ENCODE data around the gene SPRY4. TPM values are rescaled to one million over a fixed set of nuclear protein-coding genes. Genes with fewer than 3 reads are reported as not detected.

Gene SPRY4
- total RNA-seq, 1 experiment from 2014 or later = 7.7 TPM

DNA sequence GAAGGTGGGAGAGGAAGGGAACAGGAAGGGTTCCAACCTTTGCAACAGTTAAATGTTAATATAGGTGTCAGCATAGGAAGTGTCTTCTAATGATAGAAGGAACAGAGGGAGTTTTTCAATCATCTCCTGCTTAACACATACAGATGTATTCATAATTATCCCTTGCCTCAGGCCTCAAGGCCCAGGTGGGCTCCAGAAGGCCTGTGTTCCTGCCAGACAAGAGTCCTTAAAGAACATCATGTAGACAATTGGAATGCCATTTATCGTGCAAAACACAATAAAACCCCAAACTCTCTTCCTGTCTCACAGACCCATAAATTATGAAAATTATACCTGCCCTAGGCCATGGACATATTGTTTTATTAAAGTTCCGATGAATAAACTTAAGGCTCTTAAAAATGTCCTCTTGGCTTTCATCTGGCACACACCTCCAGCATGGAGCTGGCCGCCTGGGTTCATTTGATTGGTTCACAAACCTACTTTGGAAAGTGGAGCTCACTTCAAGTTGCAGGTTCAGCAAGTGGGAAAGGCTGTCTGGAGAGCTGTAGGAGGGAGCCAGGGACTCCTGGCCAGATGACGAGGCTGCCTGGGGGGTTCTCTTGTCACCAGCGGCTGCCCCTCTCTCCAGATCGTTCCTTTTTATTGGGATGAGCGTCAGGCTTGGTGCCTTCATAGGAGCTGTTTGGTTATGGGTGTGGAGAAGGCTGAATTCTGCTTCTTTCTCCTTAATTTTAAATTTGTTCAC is 17.5 kb downstream of the SPRY4 start:
- Mint-ChIP-seq H3K27ac (ENCODE audit: unreplicated experiment) (no peak overlapping the region), H3K9me3 (ENCODE audit: unreplicated experiment) (no peaks in the 10 kb centered on the region), H3K4me3 (ENCODE audit: unreplicated experiment) (no peak overlapping the region), H3K27me3 (ENCODE audit: insufficient read depth, unreplicated experiment) (no peaks in the 10 kb centered on the region), H3K36me3 (ENCODE audit: insufficient read depth, unreplicated experiment) (peaks cover 10% of the 10 kb centered on the region), H3K4me1 (ENCODE audit: low read depth, unreplicated experiment) (peaks cover 19% of the 10 kb centered on the region)
- DNase-seq = no peak
- no peaks in the 10 kb centered on the region; the same call in none of the 2 replicates for H3K36me3 ChIP-seq (ENCODE audit: control insufficient read depth, insufficient read depth, low read length)
- H3K9me3 ChIP-seq = no peaks in the 10 kb centered on the region
- H3K4me1 ChIP-seq = peaks cover 22% of the 10 kb centered on the region
- ChIA-PET CTCF (interaction anchor here (0.6 kb wide), 1 partner anchor 314 kb away, joined by 4 read pairs; no protein-coding TSS in a partner anchor), POLR2A (interaction anchor here (0.6 kb wide), 1 partner anchor 699 kb away, joined by 5 read pairs; no protein-coding TSS in a partner anchor)
- H3K27me3 ChIP-seq (replicated peaks; ENCODE audit: control insufficient read depth, insufficient read depth, low read length) = no peaks in the 10 kb centered on the region
- H3K4me3 ChIP-seq (ENCODE audit: low read depth, low read length) = no peak overlapping the region
- intact Hi-C loops (cut with micrococcal nuclease; ENCODE audit: unreplicated experiment) = loop anchor here (5.0 kb wide), 1 partner anchor 90 kb away; no protein-coding TSS in a partner anchor
- no TSS peak for BruUV-seq (replicated peaks)
- TF ChIP-seq, protein P1, sequence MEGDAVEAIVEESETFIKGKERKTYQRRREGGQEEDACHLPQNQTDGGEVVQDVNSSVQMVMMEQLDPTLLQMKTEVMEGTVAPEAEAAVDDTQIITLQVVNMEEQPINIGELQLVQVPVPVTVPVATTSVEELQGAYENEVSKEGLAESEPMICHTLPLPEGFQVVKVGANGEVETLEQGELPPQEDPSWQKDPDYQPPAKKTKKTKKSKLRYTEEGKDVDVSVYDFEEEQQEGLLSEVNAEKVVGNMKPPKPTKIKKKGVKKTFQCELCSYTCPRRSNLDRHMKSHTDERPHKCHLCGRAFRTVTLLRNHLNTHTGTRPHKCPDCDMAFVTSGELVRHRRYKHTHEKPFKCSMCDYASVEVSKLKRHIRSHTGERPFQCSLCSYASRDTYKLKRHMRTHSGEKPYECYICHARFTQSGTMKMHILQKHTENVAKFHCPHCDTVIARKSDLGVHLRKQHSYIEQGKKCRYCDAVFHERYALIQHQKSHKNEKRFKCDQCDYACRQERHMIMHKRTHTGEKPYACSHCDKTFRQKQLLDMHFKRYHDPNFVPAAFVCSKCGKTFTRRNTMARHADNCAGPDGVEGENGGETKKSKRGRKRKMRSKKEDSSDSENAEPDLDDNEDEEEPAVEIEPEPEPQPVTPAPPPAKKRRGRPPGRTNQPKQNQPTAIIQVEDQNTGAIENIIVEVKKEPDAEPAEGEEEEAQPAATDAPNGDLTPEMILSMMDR (IDR thresholded peaks at IDR 0.05; ENCODE audit: insufficient read depth in 1 of 2, low read depth in 1 of 2, low read length in 1 of 2, severe bottlenecking in 1 of 2, unreplicated experiment in 1 of 2) = no peak

DNA sequence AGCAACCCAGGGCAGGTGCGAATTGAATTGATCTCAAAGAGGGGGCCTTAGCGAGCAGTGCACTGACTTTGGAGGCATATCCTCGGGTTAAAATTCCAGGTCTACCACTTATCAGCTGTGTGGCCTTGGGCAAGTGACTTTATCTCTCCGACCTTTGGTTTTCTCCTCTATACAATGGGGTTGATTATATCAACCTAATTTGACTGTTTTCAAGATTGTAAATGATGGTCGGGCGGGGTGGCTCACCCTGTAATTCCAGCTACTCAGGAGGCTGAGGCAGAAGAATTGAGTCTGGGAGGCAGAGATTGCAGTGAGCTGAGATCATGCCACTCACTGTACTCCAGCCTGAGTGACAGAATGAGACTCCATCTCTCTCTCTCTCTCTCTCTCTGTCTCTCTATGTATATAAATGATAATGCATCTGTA is 18.7 kb downstream of the SPRY4 start:
- Histone ChIP-seq H3K4me1 (peaks cover 25% of the 10 kb centered on the region), H3K9me3 (no peaks in the 10 kb centered on the region), H3K36me3 (ENCODE audit: control insufficient read depth, insufficient read depth, low read length) (no peaks in the 10 kb centered on the region; the same call in 1 of the 2 replicates), H3K27me3 (replicated peaks; ENCODE audit: control insufficient read depth, insufficient read depth, low read length) (no peaks in the 10 kb centered on the region), H3K4me3 (ENCODE audit: low read depth, low read length) (no peak overlapping the region)
- intact Hi-C loops (cut with micrococcal nuclease; ENCODE audit: unreplicated experiment) = loop anchor here (1.0 to 5.0 kb wide), 2 partner anchors 19 to 89 kb away; partner anchors contain the start of gene SPRY4
- Mint-ChIP-seq H3K4me3 (ENCODE audit: unreplicated experiment) (no peak overlapping the region), H3K36me3 (ENCODE audit: insufficient read depth, unreplicated experiment) (peaks cover 10% of the 10 kb centered on the region), H3K27me3 (ENCODE audit: insufficient read depth, unreplicated experiment) (no peaks in the 10 kb centered on the region), H3K4me1 (ENCODE audit: low read depth, unreplicated experiment) (peaks cover 26% of the 10 kb centered on the region), H3K9me3 (ENCODE audit: unreplicated experiment) (no peaks in the 10 kb centered on the region), H3K27ac (ENCODE audit: unreplicated experiment) (peak overlapping the region; percentile 43)
- DNase-seq = peak; percentile 57 to 80
- TF ChIP-seq, protein P1 (IDR thresholded peaks at IDR 0.05; ENCODE audit: insufficient read depth in 1 of 2, low read depth in 1 of 2, low read length in 1 of 2, severe bottlenecking in 1 of 2, unreplicated experiment in 1 of 2) = no peak
- CTCF ChIA-PET = no interaction called here
- no TSS peak for BruUV-seq (replicated peaks)
- POLR2A ChIA-PET = interaction anchor here (0.6 kb wide), 1 partner anchor 19 kb away, joined by 9 read pairs; the partner anchor contains the start of gene SPRY4

DNA sequence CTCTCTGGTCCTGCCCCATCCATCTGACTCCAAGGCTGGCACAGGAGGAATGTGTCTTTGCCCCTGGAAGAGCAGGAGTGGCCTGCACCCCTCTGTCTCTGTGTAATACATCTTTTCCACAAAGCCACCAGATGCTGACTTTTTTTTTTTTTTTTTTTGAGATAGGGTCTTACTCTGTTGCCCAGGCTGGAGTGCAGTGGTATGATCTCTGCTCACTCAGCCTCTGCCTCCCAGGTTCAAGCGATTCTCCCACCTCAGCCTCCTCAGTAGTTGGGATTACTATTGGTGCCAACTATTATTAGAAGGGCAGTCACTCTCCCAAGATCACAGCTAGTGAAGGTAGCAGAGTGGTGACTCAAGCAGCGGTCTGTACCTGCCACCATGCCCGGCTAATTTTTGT is 19.6 kb downstream of the SPRY4 start:
- H3K27ac Mint-ChIP-seq (ENCODE audit: unreplicated experiment) = peak overlapping the region; percentile 43
- TF ChIP-seq, protein P1 (IDR thresholded peaks at IDR 0.05; ENCODE audit: insufficient read depth in 1 of 2, low read depth in 1 of 2, low read length in 1 of 2, severe bottlenecking in 1 of 2, unreplicated experiment in 1 of 2) = no peak
- no peak for DNase-seq
- H3K9me3 Mint-ChIP-seq (ENCODE audit: unreplicated experiment) = no peaks in the 10 kb centered on the region
- intact Hi-C loops (cut with micrococcal nuclease; ENCODE audit: unreplicated experiment) = loop anchor here (5.0 kb wide), 1 partner anchor 88 kb away; no protein-coding TSS in a partner anchor
- ChIA-PET CTCF (no interaction called here), POLR2A (no interaction called here)
- Histone ChIP-seq H3K27me3 (replicated peaks; ENCODE audit: control insufficient read depth, insufficient read depth, low read length) (no peaks in the 10 kb centered on the region), H3K4me3 (ENCODE audit: low read depth, low read length) (no peak overlapping the region), H3K4me1 (peaks cover 25% of the 10 kb centered on the region), H3K36me3 (ENCODE audit: control insufficient read depth, insufficient read depth, low read length) (no peaks in the 10 kb centered on the region), H3K9me3 (no peaks in the 10 kb centered on the region)
- peaks cover 26% of the 10 kb centered on the region for H3K4me1 Mint-ChIP-seq (ENCODE audit: low read depth, unreplicated experiment)
- H3K4me3 Mint-ChIP-seq (ENCODE audit: unreplicated experiment) = no peak overlapping the region
- H3K36me3 Mint-ChIP-seq (ENCODE audit: insufficient read depth, unreplicated experiment) = peaks cover 5% of the 10 kb centered on the region
- BruUV-seq (replicated peaks) = no TSS peak
- H3K27me3 Mint-ChIP-seq (ENCODE audit: insufficient read depth, unreplicated experiment) = no peaks in the 10 kb centered on the region
